Subcutaneous adipose tissue (tissue), 4 donors: ENCODE measurements around the gene GALNT8. TPM values are rescaled to one million over a fixed set of nuclear protein-coding genes. Genes with fewer than 3 reads are reported as not detected.

Experiments used
- CTCF ChIP-seq: fragments of 450-650 bp; IDR thresholded peaks from one replicate; pipeline ENCODE4 v1.5.1; 2016; ENCODE audit warnings: low read depth, mild to moderate bottlenecking, control low read depth, antibody characterized with exemption, moderate library complexity
- total RNA-seq, 4 donors: library from RNA; depleted of rRNA; stranded (reverse); fragments of >200 nt; gene quantifications; one replicate each; pipeline ENCODE4 v1.1.0, GENCODE V29; 2016

The GALNT8 gene
- total RNA-seq, 4 donors from 2014 or later, result 0.33 to 3.3 (median 1.3) TPM

- no peak for TF ChIP-seq CTCF
These were observed 76.7 kb downstream of the GALNT8 start for GRCh38 chr12:4796694-4797482.

GRCh38 chr12:4800555-4800954 is 80.4 kb downstream of the GALNT8 start:
- TF ChIP-seq CTCF, result no peak

- TF ChIP-seq CTCF, result no peak
These were observed 82.6 kb downstream of the GALNT8 start for GRCh38 chr12:4802841-4803240.

GRCh38 chr12:4806439-4807115 is 86.4 kb downstream of the GALNT8 start:
- TF ChIP-seq CTCF, result no peak

GRCh38 chr12:4807116-4807783 is 87.0 kb downstream of the GALNT8 start:
- TF ChIP-seq CTCF, result no peak

GRCh38 chr12:4807813-4808212 is 87.6 kb downstream of the GALNT8 start:
- no peak for TF ChIP-seq CTCF

GRCh38 chr12:4809013-4809448 is 88.8 kb downstream of the GALNT8 start:
- TF ChIP-seq CTCF, result no peak
